GM18505 (cell line): ENCODE data around the gene UPF3A.
"Not testable (repeated sequence)": the region's sequence is repeated elsewhere in the genome, so short reads cannot be mapped to it uniquely, and the experiment has no call there.

Source experiments
- ATAC-seq: cut with Tn5 transposase; IDR thresholded peaks from one replicate; pipeline ENCODE4 v1.9.1; 2021; ENCODE audit not compliant: unreplicated experiment
- POLR2A ChIP-seq: IDR thresholded peaks from 4 replicates; pipeline ENCODE4 v1.6.1; 2011; ENCODE audit warnings: borderline replicate concordance; ENCODE audit not compliant: insufficient read depth, insufficient read length; ENCODE audit errors: extremely low read depth

The UPF3A gene

DNA sequence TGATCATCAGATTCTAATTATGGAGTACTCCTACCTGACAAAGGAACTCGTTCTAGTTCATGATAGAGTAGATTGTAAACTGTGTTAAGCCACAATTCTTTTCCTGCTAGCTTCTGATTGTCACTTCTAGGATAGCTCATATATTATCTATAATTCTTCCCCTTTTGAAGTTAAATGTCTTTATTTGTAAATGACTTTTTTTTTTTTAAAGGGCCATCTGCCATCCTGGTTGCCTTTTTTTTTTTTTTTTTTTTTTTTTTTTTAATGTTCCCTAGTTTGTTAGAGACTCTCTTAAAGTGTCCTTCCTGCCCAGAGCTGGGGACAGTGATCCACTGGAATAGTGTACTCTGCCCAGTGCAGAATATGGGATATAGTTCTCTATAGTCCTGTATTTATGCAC is 37.2 kb downstream of the UPF3A start:
- no peak for ATAC-seq
- TF ChIP-seq POLR2A, result no peak

DNA sequence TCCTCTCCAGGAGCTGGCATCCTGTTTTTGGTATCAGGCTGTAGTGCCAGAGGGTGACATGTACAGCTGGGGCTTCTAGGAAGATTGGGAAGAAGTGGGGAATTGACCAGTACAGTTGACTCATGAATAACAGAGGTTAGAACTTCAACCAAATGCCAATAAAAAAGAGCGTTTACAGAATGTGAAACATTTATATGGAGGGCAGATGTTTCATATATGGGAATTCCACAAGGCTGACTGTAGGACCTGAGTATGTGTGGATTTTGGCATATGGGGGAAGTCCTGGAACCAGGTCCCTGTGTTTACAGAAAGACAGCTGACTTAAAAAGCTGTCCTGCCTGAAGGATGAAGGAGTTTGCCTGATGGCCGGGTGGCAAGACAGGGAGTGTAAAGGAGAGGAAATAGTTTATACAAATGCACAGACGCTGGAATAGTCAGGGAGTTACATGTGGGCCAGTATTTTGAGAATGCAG is 38.1 kb downstream of the UPF3A start:
- ATAC-seq, result no peak
- TF ChIP-seq POLR2A, result no peak

GRCh38 chr13:114320065-114320464 is 38.7 kb downstream of the UPF3A start:
- no peak for TF ChIP-seq POLR2A
- ATAC-seq, result no peak

DNA sequence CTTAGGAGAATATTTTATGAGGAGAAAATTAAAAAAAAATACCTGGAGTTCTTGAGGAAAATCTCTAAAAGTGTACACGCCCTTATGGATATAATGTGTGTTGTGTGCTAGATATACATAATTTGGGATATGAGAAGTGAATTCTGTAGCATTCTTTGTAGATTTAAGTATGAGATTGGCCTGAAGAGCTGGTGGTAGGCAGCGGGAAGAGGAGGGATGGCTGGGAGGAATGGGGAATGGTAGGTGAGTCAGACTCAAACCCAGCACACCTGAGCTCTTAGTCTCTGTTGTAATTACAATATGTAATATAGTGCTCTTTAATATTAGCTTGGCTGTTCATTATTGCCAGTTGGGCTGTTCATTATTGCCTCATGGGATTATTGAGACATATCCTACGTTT is 39.9 kb downstream of the UPF3A start:
- TF ChIP-seq POLR2A, result no peak
- ATAC-seq, result no peak

DNA sequence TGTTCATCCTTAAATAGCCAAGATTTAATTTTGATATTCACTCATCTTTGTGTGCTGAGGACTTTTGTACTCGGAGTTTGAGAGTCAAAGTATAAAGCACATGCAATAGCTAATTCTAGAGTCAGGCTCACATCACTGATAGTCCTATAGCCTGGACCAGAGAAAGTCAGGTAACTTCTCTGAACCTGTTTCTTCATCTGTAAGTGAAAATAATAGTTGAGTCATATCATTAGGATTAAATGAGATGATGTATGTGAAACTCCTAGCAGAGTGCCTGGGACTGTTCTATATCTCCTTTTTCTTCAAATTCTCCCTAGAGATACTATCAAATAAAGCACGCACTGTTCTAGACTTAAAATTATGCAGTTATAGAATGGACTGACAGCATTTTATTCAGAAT is 41.9 kb downstream of the UPF3A start:
- no peak for ATAC-seq
- no peak for TF ChIP-seq POLR2A

GRCh38 chr13:114324334-114324733 is 42.9 kb downstream of the UPF3A start:
- no peak for ATAC-seq
- no peak for TF ChIP-seq POLR2A

DNA sequence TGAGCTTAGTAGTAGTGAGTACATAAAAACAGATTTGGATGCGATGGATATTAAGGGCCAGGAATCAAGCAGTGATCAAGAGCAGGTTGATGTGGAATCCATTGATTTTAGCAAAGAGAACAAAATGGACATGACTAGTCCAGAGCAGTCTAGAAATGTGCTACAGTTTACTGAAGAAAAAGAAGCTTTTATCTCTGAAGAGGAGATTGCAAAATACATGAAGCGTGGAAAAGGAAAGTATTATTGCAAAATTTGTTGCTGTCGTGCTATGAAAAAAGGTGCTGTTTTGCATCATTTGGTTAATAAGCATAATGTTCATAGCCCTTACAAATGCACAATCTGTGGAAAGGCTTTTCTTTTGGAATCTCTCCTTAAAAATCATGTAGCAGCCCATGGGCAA is 44.3 kb downstream of the UPF3A start:
- no peak for ATAC-seq
- TF ChIP-seq POLR2A, result no peak

DNA sequence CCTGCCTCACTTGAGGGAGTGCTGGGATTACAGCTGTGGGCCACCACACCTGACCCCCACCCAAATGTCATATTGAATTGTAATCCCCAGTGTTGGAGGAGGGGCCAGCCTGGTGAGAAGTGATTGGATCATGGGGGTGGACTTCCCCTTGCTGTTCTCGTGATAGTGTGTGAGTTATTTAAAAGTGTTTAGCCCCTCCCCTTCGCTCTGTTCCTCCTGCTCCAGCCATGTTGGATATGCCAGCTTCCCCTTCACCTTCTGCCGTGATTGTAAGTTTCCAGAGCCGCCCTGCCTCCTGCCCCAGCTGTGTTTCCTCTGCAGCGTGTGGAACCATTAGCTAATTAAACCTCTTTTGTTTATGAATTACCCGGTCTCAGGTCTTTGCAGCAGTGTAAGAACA is 46.6 kb downstream of the UPF3A start:
- no peak for ATAC-seq
- TF ChIP-seq POLR2A, result no peak

DNA sequence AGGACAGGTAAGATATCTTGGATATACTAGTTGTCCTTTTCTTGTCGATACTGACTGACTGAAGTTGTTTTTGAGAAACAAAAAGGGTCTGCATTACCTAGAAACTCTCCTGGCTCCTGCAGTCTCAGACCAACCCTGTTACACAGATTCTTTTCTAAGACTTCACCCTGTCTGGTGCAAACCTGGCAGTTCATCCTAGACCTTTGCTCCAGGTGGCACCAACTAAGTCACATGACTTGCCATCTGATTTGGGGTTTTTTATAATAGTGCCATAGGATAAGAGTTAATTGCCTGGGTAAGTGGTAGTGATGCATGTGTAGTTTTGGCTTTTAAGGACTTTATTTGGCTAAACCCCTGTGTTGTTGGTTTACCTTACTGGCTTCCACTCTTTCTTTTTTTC is 47.2 kb downstream of the UPF3A start:
- no peak for ATAC-seq
- TF ChIP-seq POLR2A, result no peak

- no peak for TF ChIP-seq POLR2A
- no peak for ATAC-seq
These were observed 48.7 kb downstream of the UPF3A start for GRCh38 chr13:114330086-114330485.

GRCh38 chr13:114333881-114334280 is 52.5 kb downstream of the UPF3A start:
- ATAC-seq, result not testable (repeated sequence)

GRCh38 chr13:114334305-114335053 is 53.1 kb downstream of the UPF3A start:
- ATAC-seq, result no peak
- no peak for TF ChIP-seq POLR2A

DNA sequence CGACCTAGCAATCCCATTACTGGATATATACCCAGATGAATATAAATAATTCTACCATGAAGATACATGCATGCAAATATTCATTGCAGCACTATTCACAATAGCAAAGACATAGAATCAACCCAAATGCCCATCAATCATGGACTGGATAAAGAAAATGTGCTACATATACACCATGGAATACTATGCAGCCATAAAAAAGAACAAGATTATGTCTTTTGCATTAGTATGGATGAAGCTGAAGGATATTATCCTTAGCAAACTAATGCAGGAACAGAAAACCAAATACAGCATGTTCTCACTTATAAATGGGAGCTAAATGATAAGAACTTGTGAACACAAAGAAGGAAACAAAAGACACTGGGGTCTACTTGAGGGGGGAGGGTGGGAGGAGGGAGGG is 55.1 kb downstream of the UPF3A start:
- not testable (repeated sequence) for ATAC-seq

- TF ChIP-seq POLR2A, result no peak
- ATAC-seq, result no peak
These were observed 57.6 kb downstream of the UPF3A start for GRCh38 chr13:114338959-114339358.

GRCh38 chr13:114339857-114340534 is 58.6 kb downstream of the UPF3A start:
- no peak for TF ChIP-seq POLR2A
- ATAC-seq, result no peak

GRCh38 chr13:114341003-114341777 is 59.8 kb downstream of the UPF3A start:
- no peak for TF ChIP-seq POLR2A

DNA sequence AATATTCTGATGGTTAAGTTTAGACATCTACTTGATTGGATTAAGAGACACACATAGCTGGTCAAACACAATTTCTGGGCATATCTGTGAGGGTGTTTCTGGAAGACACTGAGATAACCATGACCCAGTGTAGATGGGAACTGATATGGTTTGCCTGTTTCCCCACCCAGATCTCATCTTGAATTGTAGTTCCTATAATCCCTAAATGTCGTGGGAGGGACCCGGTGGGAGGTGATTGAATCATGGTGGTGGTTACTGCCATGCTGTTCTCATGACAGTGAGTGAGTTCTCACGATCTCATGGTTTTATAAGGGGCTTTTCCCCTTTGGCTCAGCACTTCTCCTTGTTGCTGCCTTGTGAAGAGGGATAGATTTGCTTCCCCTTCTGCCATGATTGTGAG is 65.9 kb downstream of the UPF3A start:
- ATAC-seq, result not testable (repeated sequence)

More at GRCh38 chr13:114341003-114341777, 59.8 kb downstream of the UPF3A start:
- no peak for ATAC-seq

DNA sequence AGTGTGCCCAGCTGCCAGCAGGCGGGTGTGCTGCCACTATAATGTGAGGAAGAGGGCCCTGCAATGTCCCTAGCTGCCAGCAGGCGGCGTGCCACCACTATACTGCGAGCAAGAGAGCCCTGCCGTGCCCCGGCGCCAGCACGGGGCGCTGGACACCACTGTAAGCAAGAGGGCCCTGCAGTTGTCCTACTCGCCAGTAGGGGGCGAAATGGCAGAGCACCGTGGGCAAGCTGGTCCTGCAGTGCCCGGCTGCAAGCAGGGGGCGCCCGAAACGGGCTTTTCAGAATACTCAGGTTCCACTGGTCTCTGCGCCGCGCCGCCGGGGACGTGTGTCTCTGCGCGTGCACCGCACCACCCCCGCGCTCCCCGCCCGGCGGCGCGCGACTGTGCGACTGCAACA is 71.4 kb downstream of the UPF3A start:
- not testable (repeated sequence) for ATAC-seq

DNA sequence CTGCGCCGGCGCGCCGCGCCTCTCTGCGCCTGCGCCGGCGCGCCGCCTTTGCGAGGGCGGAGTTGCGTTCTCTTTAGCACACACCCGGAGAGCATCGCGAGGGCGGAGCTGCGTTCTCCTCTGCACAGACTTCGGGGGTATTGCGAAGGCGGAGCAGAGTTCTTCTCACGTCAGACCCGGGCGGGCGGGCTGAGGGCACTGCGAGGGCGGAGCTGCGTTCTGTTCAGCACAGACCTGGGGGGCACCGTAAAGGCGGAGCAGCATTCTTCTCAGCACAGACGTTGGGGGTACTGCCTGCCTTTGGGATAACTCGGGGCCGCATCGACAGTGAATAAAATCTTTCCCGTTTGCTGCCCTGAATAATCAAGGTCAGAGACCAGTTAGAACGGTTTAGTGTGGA is 72.0 kb downstream of the UPF3A start:
- not testable (repeated sequence) for ATAC-seq
